ENCODE measurements around the gene KRTAP15-1.
A peak's percentile ranks its signal among the peaks of the same experiment; 100 is the strongest.

Gene KRTAP15-1

GRCh38 chr21:30408782-30409494, 31.1 kb upstream of the KRTAP15-1 start:
- TF ChIP-seq EZH2 (IDR thresholded peaks at IDR 0.05; ENCODE audit: borderline replicate concordance, low read length) (no peak), CTCF (IDR thresholded peaks at IDR 0.05; ENCODE audit: low read length) (peak; percentile 79)
- peak overlapping the region; percentile 41; the same call in 1 of the 2 replicates for H2AFZ ChIP-seq (ENCODE audit: low read length)
- H3K4me2 ChIP-seq (ENCODE audit: low read length), result peak overlapping the region; percentile 67

GRCh38 chr21:30415993-30416392, 24.1 kb upstream of the KRTAP15-1 start:
- Histone ChIP-seq H3K27ac (ENCODE audit: low read depth, low read length, poor library complexity, severe bottlenecking) (no peak overlapping the region), H3K4me1 (ENCODE audit: insufficient read depth, low read length, severe bottlenecking) (no peaks in the 10 kb centered on the region), H3F3A (ENCODE audit: insufficient read depth, low read length) (no peaks in the 10 kb centered on the region), H3K36me3 (ENCODE audit: insufficient read depth, low read length) (no peaks in the 10 kb centered on the region; the same call in 1 of the 2 replicates), H3K4me2 (ENCODE audit: low read length) (no peak overlapping the region), H3K4me3 (ENCODE audit: low read depth, low read length, poor library complexity, severe bottlenecking) (no peak overlapping the region), H4K20me1 (ENCODE audit: insufficient read depth, low read length) (no peaks in the 10 kb centered on the region), H3K9me2 (ENCODE audit: low read depth, low read length) (no peaks in the 10 kb centered on the region), H3K9ac (ENCODE audit: low read length) (no peak overlapping the region), H3K27me3 (ENCODE audit: insufficient read depth, low read length) (no peaks in the 10 kb centered on the region), H3K79me2 (ENCODE audit: insufficient read depth, low read length) (no peaks in the 10 kb centered on the region), H3K9me3 (ENCODE audit: low read length) (no peaks in the 10 kb centered on the region), H2AFZ (ENCODE audit: low read length) (no peak overlapping the region)
- TF ChIP-seq EZH2 (IDR thresholded peaks at IDR 0.05; ENCODE audit: borderline replicate concordance, low read length) (no peak), CTCF (IDR thresholded peaks at IDR 0.05; ENCODE audit: low read length) (no peak)

More at GRCh38 chr21:30408782-30409494, 31.1 kb upstream of the KRTAP15-1 start:
- Histone ChIP-seq H3K4me1 (ENCODE audit: insufficient read depth, low read length, severe bottlenecking) (peaks cover 4% of the 10 kb centered on the region), H4K20me1 (ENCODE audit: insufficient read depth, low read length) (no peaks in the 10 kb centered on the region), H3K36me3 (ENCODE audit: insufficient read depth, low read length) (no peaks in the 10 kb centered on the region), H3K27ac (ENCODE audit: low read depth, low read length, poor library complexity, severe bottlenecking) (no peak overlapping the region), H3K27me3 (ENCODE audit: insufficient read depth, low read length) (no peaks in the 10 kb centered on the region), H3K9me2 (ENCODE audit: low read depth, low read length) (no peaks in the 10 kb centered on the region), H3K79me2 (ENCODE audit: insufficient read depth, low read length) (no peaks in the 10 kb centered on the region), H3K4me3 (ENCODE audit: low read depth, low read length, poor library complexity, severe bottlenecking) (peak overlapping the region; percentile 43), H3K9me3 (ENCODE audit: low read length) (no peaks in the 10 kb centered on the region), H3K9ac (ENCODE audit: low read length) (no peak overlapping the region), H3F3A (ENCODE audit: insufficient read depth, low read length) (no peaks in the 10 kb centered on the region)

DNA sequence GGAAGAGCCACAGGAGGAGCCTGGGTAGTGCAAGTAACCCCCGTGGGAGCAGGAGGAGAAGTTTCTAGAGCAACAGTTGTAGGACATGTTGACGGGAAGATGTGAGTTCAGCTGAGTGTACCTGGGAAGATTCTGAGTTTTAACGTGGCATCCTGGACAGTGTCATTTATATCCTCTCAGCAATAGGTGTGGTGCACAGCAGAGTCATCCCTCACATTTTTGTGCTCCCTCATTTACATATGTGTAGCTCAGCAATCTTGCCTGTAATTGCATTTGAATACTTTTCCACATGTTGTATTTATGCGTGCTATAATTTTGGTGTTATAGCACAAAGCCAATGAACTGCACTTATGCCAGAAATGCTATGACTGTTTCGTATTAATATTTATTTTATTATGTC, 14.2 kb upstream of the KRTAP15-1 start, which contains the start of gene KRTAP13-3:
TSS of gene KRTAP13-3 (minus strand) at position 101 of the 400 bp plus-strand sequence. CDS start at position 87, 14 bp downstream.
- Histone ChIP-seq H3K9me3 (ENCODE audit: low read length) (no peaks in the 10 kb centered on the region), H3K9ac (ENCODE audit: low read length) (no peak within 1 kb of the TSS), H3K4me1 (ENCODE audit: insufficient read depth, low read length, severe bottlenecking) (no peaks in the 10 kb centered on the region), H3K36me3 (ENCODE audit: insufficient read depth, low read length) (no peaks in the 10 kb centered on the region), H3K9me2 (ENCODE audit: low read depth, low read length) (no peaks in the 10 kb centered on the region), H3K79me2 (ENCODE audit: insufficient read depth, low read length) (no peaks in the 10 kb centered on the region), H3K4me3 (ENCODE audit: low read depth, low read length, poor library complexity, severe bottlenecking) (no peak within 1 kb of the TSS), H3K4me2 (ENCODE audit: low read length) (no peak within 1 kb of the TSS), H3K27me3 (ENCODE audit: insufficient read depth, low read length) (no peaks in the 10 kb centered on the region), H4K20me1 (ENCODE audit: insufficient read depth, low read length) (no peaks in the 10 kb centered on the region), H2AFZ (ENCODE audit: low read length) (no peak within 1 kb of the TSS), H3K27ac (ENCODE audit: low read depth, low read length, poor library complexity, severe bottlenecking) (no peak within 1 kb of the TSS), H3F3A (ENCODE audit: insufficient read depth, low read length) (no peaks in the 10 kb centered on the region)
- no peak for TF ChIP-seq CTCF (IDR thresholded peaks at IDR 0.05; ENCODE audit: low read length)
- TF ChIP-seq EZH2 (IDR thresholded peaks at IDR 0.05; ENCODE audit: borderline replicate concordance, low read length), result no peak
